Measurements from ENCODE around the gene TFAP2C. TPM values are rescaled to one million over a fixed set of nuclear protein-coding genes. Genes with fewer than 3 reads are reported as not detected.

The TFAP2C gene
- total RNA-seq, 2 donors from 2014 or later, result 9.4 to 22.4 TPM

DNA sequence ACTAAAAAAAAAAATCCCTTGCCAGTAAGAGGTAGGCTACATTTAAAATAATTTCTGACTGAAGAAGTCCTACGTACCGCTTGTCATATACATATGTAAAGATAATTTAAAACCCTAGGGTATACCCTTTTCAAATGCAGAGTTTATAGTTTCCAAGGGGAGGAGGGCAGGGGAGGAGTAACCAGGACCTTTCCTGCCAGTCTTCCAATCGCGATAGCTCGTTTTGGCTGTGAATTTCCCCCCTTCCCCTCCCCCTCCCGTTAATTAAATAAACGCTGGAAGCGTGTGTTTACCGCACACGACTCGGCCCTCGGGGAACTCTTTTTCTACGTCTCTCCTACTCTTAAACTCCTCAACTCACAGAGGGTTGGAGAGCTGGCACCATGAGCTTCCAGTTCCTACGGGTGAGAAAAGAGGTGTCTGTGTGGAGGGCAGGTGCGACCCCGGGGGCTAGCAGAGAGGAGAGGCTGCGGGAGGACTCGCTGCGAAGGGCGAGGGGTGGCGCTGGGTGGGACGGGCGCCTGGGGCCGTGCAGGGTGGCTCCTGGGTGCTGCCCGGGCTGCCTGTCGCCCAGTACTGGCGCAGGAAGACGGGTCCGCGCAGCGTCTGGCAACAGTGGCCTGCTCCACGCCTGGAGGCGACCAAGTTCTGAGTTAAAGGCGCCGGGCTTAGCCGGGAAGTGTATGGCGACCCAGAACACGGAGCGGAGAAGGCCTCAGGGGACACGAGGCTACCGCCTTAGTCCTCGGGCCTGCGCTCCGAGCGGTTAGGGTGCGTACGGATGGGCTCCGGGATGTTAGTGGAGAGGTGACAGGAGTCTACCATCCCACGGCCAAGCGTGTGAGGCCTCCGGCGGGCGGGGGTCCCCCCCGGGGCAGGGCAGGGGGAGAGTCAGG lies 4.1 kb upstream of the TFAP2C start:
- Histone ChIP-seq H3K9me3 (no peaks in the 10 kb centered on the region), H3K4me1 (replicated peaks) (no peaks in the 10 kb centered on the region), H3K4me3 (no peak overlapping the region), H3K36me3 (no peaks in the 10 kb centered on the region), H3K27ac (no peak overlapping the region), H3K27me3 (replicated peaks; ENCODE audit: insufficient read depth) (peaks cover 3% of the 10 kb centered on the region)
- 49% methylated on average over 54 of the region's 54 CpGs for WGBS
- TF ChIP-seq, protein P1, sequence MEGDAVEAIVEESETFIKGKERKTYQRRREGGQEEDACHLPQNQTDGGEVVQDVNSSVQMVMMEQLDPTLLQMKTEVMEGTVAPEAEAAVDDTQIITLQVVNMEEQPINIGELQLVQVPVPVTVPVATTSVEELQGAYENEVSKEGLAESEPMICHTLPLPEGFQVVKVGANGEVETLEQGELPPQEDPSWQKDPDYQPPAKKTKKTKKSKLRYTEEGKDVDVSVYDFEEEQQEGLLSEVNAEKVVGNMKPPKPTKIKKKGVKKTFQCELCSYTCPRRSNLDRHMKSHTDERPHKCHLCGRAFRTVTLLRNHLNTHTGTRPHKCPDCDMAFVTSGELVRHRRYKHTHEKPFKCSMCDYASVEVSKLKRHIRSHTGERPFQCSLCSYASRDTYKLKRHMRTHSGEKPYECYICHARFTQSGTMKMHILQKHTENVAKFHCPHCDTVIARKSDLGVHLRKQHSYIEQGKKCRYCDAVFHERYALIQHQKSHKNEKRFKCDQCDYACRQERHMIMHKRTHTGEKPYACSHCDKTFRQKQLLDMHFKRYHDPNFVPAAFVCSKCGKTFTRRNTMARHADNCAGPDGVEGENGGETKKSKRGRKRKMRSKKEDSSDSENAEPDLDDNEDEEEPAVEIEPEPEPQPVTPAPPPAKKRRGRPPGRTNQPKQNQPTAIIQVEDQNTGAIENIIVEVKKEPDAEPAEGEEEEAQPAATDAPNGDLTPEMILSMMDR (IDR thresholded peaks at IDR 0.05), result no peak
- TF ChIP-seq POLR2A (IDR thresholded peaks at IDR 0.05) (no peak), POLR2AphosphoS5 (IDR thresholded peaks at IDR 0.05) (no peak)
- intact Hi-C loops (cut with DNase I), result no loop called here
- DNase-seq (ENCODE audit: low spot score), result no peak

DNA sequence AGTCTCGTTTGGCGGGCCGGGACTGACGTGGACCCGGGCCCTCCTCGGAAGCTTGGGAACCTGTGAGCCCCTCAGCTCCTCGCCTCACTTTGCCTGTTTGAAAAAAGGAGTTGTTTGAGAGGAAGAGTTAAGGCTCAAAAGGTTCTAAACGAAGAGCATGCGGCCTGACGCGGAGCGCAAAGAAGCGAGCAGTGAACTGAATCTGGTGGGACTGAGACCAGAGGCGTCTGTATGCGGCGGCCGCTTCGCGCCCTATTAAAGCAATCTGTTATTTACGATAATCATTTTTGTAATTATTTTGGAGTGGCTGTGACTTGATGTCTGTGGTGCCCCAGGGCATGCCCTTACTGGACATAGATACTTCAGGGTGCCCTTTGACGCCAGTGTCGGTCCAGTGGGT lies 3.3 kb upstream of the TFAP2C start:
- Histone ChIP-seq H3K27me3 (replicated peaks; ENCODE audit: insufficient read depth) (peaks cover 3% of the 10 kb centered on the region), H3K36me3 (no peaks in the 10 kb centered on the region), H3K9me3 (no peaks in the 10 kb centered on the region), H3K4me1 (replicated peaks) (no peaks in the 10 kb centered on the region), H3K4me3 (no peak overlapping the region), H3K27ac (no peak overlapping the region)
- TF ChIP-seq POLR2A (IDR thresholded peaks at IDR 0.05) (no peak), POLR2AphosphoS5 (IDR thresholded peaks at IDR 0.05) (no peak)
- TF ChIP-seq, protein P1 (IDR thresholded peaks at IDR 0.05), result no peak
- no peak for DNase-seq (ENCODE audit: low spot score)
- intact Hi-C loops (cut with DNase I), result no loop called here
- WGBS, result 57% methylated on average over 22 of the region's 22 CpGs

DNA sequence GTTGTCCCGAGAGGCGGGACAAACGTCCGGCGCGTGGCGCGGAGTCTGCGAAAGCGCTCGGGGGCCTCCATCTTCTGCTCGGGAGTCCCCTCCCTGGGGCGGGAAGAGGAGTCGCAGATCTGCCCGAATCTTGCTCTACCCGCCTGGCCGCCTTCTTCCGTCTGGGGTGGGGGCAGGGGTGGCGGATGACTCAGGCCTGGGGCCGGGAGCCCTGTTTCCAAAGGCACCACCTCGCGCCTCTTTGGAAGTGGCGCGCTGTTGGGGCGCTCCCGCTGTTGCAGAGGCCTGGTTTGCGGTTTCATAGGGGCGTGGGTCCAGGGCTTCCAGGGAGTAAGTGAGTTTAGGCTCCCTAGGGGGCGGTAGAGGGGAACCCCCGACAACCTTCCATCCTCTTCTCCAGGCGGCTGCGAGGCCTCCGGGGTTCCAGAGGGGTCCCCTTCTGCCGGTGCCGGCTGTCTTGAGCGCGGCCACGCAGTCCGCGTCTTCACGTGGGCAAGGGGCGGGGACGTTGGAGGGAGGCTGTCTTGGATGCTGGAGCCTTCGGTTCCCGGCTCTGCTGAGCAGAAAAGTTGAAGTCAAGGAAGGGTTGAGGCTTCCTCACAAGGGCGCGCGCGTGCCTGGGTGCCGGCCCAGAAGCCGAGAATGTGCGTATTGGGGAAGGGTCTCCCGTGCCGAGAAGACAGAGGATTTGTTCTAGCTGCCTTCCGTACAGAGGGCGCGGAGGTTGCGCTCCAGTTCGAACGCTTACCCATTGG lies 2.6 kb upstream of the TFAP2C start:
- Histone ChIP-seq H3K4me3 (no peak overlapping the region), H3K9me3 (no peaks in the 10 kb centered on the region), H3K27me3 (replicated peaks; ENCODE audit: insufficient read depth) (peaks cover 3% of the 10 kb centered on the region), H3K4me1 (replicated peaks) (no peaks in the 10 kb centered on the region), H3K36me3 (no peaks in the 10 kb centered on the region), H3K27ac (no peak overlapping the region)
- WGBS, result 20% methylated on average over 48 of the region's 60 CpGs
- no peak for DNase-seq (ENCODE audit: low spot score)
- TF ChIP-seq POLR2AphosphoS5 (IDR thresholded peaks at IDR 0.05) (no peak), POLR2A (IDR thresholded peaks at IDR 0.05) (no peak)
- TF ChIP-seq, protein P1 (IDR thresholded peaks at IDR 0.05), result no peak
- intact Hi-C loops (cut with DNase I), result no loop called here

DNA sequence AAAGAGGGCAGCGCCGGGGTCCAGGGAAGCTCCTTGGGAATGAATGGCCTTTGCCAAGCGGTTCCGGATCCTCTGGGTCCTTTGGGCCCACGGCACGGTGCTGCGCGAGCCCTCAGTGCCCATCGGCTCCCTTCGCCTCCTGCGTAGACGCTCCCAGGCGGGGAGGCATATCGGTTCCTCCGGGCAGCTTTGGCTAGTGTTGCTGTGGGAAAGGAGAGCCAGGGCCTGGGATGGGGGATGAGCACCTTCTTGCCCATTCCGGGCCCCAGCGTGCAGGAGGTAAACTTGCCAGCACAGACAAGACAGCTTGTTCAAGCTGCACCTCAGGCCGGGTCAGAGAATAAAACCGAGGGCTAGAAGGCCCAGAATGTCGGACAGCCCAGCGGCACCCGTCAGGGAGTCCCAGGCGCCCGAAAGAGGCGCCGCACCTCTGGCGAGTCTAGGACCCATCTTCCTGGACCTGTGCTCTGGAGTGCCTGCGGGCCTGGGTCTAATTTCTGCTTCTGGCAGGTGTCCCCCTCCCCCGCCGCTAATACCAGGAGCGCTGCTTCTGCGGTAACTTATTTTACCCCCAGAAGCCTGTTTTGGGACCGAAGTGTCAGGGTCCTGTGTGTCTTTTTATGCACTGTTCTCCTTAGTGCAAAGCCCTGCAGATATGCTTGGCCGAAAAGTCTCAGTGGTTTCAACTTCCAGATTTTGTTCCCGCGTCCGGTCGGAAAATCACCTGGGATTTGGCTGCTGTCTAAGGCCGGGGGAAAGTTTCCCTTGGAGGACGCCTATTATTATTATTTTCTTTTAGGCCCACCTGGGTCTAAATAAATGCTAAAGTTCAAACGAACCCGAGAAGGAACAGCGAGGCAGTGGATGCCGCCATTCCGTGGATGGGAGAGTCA lies 1.7 kb upstream of the TFAP2C start:
- Histone ChIP-seq H3K27ac (no peak overlapping the region), H3K27me3 (replicated peaks; ENCODE audit: insufficient read depth) (peaks cover 3% of the 10 kb centered on the region), H3K4me3 (no peak overlapping the region), H3K36me3 (no peaks in the 10 kb centered on the region), H3K9me3 (no peaks in the 10 kb centered on the region), H3K4me1 (replicated peaks) (no peaks in the 10 kb centered on the region)
- TF ChIP-seq POLR2A (IDR thresholded peaks at IDR 0.05) (no peak), POLR2AphosphoS5 (IDR thresholded peaks at IDR 0.05) (no peak)
- TF ChIP-seq, protein P1 (IDR thresholded peaks at IDR 0.05), result no peak
- intact Hi-C loops (cut with DNase I), result no loop called here
- WGBS, result 60% methylated on average over 45 of the region's 45 CpGs
- no peak for DNase-seq (ENCODE audit: low spot score)

All from prostate gland (tissue), 2 donors.